Subcutaneous adipose tissue (tissue), 4 donors: ENCODE data around the gene CCDC124. TPM values are rescaled to one million over a fixed set of nuclear protein-coding genes. Genes with fewer than 3 reads are reported as not detected.

ENCODE experiments used
- total RNA-seq, 4 donors: library from RNA; depleted of rRNA; stranded (reverse); fragments of >200 nt; gene quantifications; one replicate each; pipeline ENCODE4 v1.1.0, GENCODE V29; 2016
- TF ChIP-seq, protein P1 (sequence below): fragments of 450-650 bp; IDR thresholded peaks from one replicate; pipeline ENCODE4 v1.5.1; 2016; ENCODE audit warnings: low read depth, mild to moderate bottlenecking, control low read depth, antibody characterized with exemption, moderate library complexity

CCDC124 gene
- total RNA-seq, 4 donors from 2014 or later = 33.4 to 54.3 (median 42.7) TPM

DNA sequence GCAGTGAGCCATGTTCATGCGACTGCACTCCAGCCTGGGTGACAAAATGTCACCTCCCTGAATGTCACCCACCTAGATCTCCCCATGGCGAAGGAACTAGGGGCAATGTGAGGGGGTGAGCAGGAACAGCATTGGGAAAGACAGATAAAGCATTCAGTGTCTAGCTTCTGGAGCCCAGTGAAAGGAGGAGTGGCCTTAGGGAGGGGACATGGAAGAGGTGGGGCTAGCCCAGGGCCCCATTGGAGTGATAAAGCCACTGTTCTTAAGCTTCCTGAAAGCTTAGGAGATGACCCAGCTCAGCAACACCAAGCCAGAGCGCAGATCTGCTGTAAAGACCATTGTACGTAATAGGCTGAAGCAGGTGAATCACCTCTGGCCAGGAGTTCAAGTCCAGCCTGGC lies 21.1 kb downstream of the CCDC124 start:
- TF ChIP-seq, protein P1, sequence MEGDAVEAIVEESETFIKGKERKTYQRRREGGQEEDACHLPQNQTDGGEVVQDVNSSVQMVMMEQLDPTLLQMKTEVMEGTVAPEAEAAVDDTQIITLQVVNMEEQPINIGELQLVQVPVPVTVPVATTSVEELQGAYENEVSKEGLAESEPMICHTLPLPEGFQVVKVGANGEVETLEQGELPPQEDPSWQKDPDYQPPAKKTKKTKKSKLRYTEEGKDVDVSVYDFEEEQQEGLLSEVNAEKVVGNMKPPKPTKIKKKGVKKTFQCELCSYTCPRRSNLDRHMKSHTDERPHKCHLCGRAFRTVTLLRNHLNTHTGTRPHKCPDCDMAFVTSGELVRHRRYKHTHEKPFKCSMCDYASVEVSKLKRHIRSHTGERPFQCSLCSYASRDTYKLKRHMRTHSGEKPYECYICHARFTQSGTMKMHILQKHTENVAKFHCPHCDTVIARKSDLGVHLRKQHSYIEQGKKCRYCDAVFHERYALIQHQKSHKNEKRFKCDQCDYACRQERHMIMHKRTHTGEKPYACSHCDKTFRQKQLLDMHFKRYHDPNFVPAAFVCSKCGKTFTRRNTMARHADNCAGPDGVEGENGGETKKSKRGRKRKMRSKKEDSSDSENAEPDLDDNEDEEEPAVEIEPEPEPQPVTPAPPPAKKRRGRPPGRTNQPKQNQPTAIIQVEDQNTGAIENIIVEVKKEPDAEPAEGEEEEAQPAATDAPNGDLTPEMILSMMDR = no peak

DNA sequence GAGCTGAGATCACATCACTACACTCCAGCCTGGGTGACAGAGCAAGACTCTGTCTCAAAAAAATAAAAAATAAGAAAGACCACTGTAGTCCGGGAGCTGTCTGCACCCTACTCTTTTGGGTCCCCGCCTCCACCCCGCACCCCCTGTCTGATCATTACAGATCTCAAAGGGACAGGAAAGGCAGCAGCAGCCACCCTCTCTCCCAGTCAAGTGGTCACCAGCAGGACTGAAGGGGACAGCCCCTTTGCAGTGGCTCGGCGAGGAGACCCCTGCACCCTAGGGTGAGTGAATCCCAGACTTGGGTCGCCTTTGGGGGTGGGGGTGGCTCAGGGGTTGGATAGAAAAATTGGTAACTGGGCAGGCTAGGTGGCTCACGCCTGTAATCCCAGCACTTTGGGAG lies 21.6 kb downstream of the CCDC124 start:
- TF ChIP-seq, protein P1 = no peak

DNA sequence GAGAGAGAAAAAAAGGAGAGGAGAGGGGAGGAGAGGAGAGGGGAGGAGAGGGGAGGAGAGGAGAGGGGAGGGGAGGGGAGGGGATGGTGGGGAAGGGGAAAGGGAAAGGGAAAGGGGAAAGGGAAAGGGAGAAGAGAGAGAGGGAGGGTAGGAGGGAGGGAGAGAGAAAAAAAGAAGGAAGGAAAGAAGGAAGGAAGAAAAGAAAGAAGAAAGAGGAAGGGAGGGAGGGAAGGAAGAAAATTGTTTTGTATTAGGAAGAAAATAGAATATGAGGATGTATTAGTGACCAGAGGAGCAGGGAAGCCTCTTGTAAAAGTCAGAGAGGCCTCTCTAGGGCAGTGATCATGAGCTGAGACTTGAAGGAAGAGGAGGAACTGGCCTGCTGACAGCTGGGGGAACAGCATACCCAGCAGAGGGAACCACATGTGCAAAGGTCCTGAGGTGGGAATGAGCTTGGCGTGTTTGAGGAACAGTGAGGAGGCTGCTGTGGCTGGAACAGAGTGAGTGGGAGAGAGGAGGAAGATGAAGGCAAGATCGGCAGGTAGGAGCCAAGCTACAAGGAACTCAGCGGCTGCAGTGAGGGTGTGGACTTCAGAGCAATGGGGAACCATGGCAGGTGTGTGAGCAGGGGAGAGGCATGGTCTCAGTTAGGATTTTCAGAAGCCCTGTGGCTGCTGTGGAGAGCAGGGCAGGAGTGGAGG lies 24.5 kb downstream of the CCDC124 start:
- TF ChIP-seq, protein P1 = no peak

DNA sequence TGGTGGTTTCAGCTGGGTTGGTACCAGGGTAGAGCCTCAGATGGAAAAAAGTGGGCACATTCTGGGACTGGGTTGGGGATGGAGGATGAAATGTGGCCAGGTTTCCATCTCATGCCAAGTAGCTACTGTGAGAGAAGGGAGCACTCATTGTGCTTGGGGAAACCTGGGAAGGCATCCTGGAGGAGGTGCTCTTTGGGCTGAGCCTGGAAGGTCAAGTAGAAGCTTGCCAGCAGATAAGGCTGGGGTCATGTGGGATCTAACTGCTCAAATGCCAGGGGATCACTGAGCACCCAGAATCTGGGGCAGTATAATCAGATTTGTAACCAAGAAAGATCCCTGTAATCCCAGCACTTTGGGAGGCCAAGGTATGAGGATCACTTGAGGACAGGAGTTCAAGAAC lies 25.1 kb downstream of the CCDC124 start:
- TF ChIP-seq, protein P1 = no peak

DNA sequence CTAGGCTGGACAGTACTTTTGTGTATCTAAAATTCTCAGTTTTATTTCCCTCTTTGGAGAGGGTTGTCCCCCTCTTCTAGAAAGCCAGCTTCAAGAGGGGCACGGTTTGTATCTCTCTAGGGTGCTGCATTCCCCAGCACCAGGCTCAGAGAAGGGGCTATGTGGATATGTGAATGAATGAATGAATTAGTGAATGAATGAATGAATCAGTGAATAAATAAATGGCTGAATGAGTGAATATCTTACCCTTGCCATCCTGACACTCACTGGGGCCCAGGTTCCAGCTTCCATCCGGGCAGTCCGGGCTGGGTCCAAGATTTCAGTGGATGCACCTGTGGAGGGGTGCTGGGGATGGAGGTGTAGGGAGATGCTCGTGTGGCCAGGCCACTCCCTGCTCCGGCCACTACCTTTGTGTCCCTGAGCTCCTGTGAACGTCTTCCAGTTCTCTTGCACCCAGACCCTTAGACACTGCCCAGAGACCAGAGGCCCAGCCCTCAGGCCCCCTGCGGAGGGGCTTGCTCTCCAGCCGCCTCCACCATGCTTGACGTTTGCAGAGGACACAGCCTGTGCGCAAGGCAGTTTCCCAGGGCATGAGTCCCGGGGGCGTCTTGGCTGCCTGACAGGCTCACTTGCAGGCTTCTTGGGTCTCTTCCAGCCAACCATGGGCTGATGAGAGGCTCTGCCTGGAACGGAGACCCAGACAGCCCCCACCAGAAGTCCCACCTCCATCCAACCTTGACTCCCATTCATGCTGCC lies 31.3 kb downstream of the CCDC124 start:
- TF ChIP-seq, protein P1 = no peak

DNA sequence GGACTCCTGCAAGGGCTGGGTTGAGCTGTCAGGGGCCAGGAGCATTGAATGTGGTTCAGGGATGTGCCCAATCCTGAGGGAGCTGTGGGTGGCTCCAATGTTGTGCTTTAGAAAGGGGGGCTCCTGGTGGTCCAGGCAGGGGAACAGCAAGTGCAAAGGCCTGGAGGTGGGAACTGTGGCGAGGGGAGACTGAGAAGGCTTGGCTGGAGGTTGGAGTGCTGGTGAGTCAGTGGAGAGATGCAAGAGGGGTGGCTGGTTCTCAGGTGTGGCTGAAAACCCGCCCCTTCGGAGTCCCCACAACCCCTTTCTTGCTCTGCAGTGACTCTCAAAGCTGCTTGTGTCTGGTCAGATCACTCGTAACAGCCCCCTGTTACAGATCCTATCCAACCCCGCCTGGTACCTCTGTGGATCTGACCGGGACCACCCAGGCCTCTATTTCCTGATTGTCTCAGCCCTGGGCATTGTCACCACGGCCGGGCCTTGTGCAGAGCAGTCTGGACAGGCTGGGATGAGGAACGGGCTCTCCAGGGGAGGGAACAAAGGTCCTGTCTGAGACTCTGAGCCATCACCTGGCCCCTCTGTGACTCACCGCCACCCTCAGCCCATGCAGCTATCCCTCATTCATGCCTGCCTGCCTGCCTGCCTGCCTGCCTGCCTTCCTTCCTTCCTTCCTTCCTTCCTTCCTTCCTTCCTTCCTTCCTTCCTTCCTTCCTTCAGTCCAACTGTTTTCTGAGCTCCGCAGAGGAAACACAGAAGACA lies 32.7 kb downstream of the CCDC124 start:
- TF ChIP-seq, protein P1 = no peak

DNA sequence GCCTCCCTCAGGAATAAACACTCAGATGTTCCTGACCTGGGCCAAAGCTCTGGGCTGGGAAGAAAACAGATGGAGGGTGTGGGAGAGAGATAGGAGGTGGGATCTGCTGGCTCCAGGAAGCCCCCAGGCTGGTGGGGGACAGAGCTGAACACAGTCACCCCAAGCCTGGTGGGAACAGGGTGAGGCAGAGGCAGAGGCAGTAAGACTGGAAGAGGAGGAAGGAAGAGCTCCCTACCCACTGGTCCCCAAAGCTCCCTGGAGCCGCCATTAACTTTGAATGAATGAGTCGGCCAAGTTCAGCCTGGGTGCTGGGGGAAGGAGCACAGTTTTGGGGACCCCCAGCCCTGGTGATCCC lies 33.3 kb downstream of the CCDC124 start:
- TF ChIP-seq, protein P1 = no peak
